ENCODE measurements around the gene GPRIN1. TPM values are rescaled to one million over a fixed set of nuclear protein-coding genes. Genes with fewer than 3 reads are reported as not detected.
A peak's percentile ranks its signal among the peaks of the same experiment; 100 is the strongest.

The GPRIN1 gene
- total RNA-seq, 1 donor from 2014 or later, result 0.67 TPM

GRCh38 chr5:176616511-176616910, 6.6 kb upstream of the GPRIN1 start:
- Histone ChIP-seq H3K27me3 (peaks cover 79% of the 10 kb centered on the region), H3K27ac (no peak overlapping the region), H3F3A (ENCODE audit: low read depth) (peaks cover 14% of the 10 kb centered on the region), H3K9me3 (ENCODE audit: low read depth) (no peaks in the 10 kb centered on the region), H3K4me3 (no peak overlapping the region), H3K4me2 (no peak overlapping the region), H3K4me1 (peaks cover 8% of the 10 kb centered on the region), H2AFZ (replicated peaks) (no peak overlapping the region), H4K20me1 (ENCODE audit: low read depth) (peaks cover 16% of the 10 kb centered on the region), H3K36me3 (no peaks in the 10 kb centered on the region), H3K9ac (no peak overlapping the region), H3K79me2 (ENCODE audit: low read depth) (no peaks in the 10 kb centered on the region)
- TF ChIP-seq CTCF (IDR thresholded peaks at IDR 0.05), result no peak
- TF ChIP-seq EZH2 (IDR thresholded peaks at IDR 0.05), result no peak
- no peak for TF ChIP-seq EZH2phosphoT487 (IDR thresholded peaks at IDR 0.05)
- Mint-ChIP-seq H3K4me3 (no peak overlapping the region), H3K27ac (peak overlapping the region; percentile 29), H3K9me3 (no peaks in the 10 kb centered on the region), H3K36me3 (no peaks in the 10 kb centered on the region), H3K4me1 (peaks cover 25% of the 10 kb centered on the region), H3K27me3 (ENCODE audit: insufficient read depth, low read depth) (peaks cover 55% of the 10 kb centered on the region)
- no peak for DNase-seq (ENCODE audit: low spot score)

GRCh38 chr5:176614805-176615478, 5.0 kb upstream of the GPRIN1 start:
- H3K36me3 Mint-ChIP-seq, result no peaks in the 10 kb centered on the region
- H3K36me3 ChIP-seq, result no peaks in the 10 kb centered on the region
- no peak overlapping the region for H3K4me2 ChIP-seq
- no peak for DNase-seq (ENCODE audit: low spot score)
- no peak overlapping the region for H3K27ac ChIP-seq
- no peak overlapping the region for H3K4me3 ChIP-seq
- H3F3A ChIP-seq (ENCODE audit: low read depth), result peaks cover 10% of the 10 kb centered on the region
- peaks cover 5% of the 10 kb centered on the region for H3K4me1 ChIP-seq
- H4K20me1 ChIP-seq (ENCODE audit: low read depth), result peaks cover 23% of the 10 kb centered on the region
- H3K9me3 ChIP-seq (ENCODE audit: low read depth), result no peaks in the 10 kb centered on the region
- H3K9ac ChIP-seq, result no peak overlapping the region
- no peak overlapping the region for H3K27ac Mint-ChIP-seq
- H3K27me3 ChIP-seq, result peaks cover 78% of the 10 kb centered on the region
- peaks cover 42% of the 10 kb centered on the region for H3K27me3 Mint-ChIP-seq (ENCODE audit: insufficient read depth, low read depth)
- no peak overlapping the region for H2AFZ ChIP-seq (replicated peaks)
- TF ChIP-seq CTCF (IDR thresholded peaks at IDR 0.05) (no peak), EZH2 (IDR thresholded peaks at IDR 0.05) (no peak), EZH2phosphoT487 (IDR thresholded peaks at IDR 0.05) (no peak)
- no peaks in the 10 kb centered on the region for H3K9me3 Mint-ChIP-seq
- no peaks in the 10 kb centered on the region for H3K79me2 ChIP-seq (ENCODE audit: low read depth)
- peaks cover 23% of the 10 kb centered on the region for H3K4me1 Mint-ChIP-seq
- no peak overlapping the region for H3K4me3 Mint-ChIP-seq

GRCh38 chr5:176612855-176613254, 2.9 kb upstream of the GPRIN1 start:
- Histone ChIP-seq H3F3A (ENCODE audit: low read depth) (peaks cover 7% of the 10 kb centered on the region), H3K79me2 (ENCODE audit: low read depth) (no peaks in the 10 kb centered on the region), H3K9ac (no peak overlapping the region), H3K27ac (no peak overlapping the region), H3K4me1 (no peaks in the 10 kb centered on the region), H3K4me3 (no peak overlapping the region), H3K27me3 (peaks cover 68% of the 10 kb centered on the region), H3K36me3 (no peaks in the 10 kb centered on the region), H4K20me1 (ENCODE audit: low read depth) (peaks cover 21% of the 10 kb centered on the region), H3K4me2 (no peak overlapping the region), H3K9me3 (ENCODE audit: low read depth) (no peaks in the 10 kb centered on the region), H2AFZ (replicated peaks) (no peak overlapping the region)
- Mint-ChIP-seq H3K27me3 (ENCODE audit: insufficient read depth, low read depth) (peaks cover 37% of the 10 kb centered on the region), H3K4me3 (no peak overlapping the region), H3K9me3 (no peaks in the 10 kb centered on the region), H3K4me1 (peaks cover 30% of the 10 kb centered on the region), H3K27ac (no peak overlapping the region), H3K36me3 (no peaks in the 10 kb centered on the region)
- TF ChIP-seq CTCF (IDR thresholded peaks at IDR 0.05) (no peak), EZH2 (IDR thresholded peaks at IDR 0.05) (no peak), EZH2phosphoT487 (IDR thresholded peaks at IDR 0.05) (no peak)
- DNase-seq (ENCODE audit: low spot score), result no peak
